NCI-H748 (cell line): Measurements from ENCODE around the gene RNPEPL1.

Experiments used
- DNase-seq: peaks from one replicate; lab custom pipeline; 2025; ENCODE audit not compliant: unreplicated experiment; lab: John Stamatoyannopoulos, UW

The RNPEPL1 gene

GRCh38 chr2:240589850-240590525 lies 21.7 kb downstream of the RNPEPL1 start:
- DNase-seq = no peak

GRCh38 chr2:240590681-240591111 lies 22.4 kb downstream of the RNPEPL1 start:
- no peak for DNase-seq

GRCh38 chr2:240591226-240591625 lies 22.9 kb downstream of the RNPEPL1 start:
- no peak for DNase-seq

GRCh38 chr2:240591784-240592183 lies 23.5 kb downstream of the RNPEPL1 start:
- DNase-seq = no peak

DNA sequence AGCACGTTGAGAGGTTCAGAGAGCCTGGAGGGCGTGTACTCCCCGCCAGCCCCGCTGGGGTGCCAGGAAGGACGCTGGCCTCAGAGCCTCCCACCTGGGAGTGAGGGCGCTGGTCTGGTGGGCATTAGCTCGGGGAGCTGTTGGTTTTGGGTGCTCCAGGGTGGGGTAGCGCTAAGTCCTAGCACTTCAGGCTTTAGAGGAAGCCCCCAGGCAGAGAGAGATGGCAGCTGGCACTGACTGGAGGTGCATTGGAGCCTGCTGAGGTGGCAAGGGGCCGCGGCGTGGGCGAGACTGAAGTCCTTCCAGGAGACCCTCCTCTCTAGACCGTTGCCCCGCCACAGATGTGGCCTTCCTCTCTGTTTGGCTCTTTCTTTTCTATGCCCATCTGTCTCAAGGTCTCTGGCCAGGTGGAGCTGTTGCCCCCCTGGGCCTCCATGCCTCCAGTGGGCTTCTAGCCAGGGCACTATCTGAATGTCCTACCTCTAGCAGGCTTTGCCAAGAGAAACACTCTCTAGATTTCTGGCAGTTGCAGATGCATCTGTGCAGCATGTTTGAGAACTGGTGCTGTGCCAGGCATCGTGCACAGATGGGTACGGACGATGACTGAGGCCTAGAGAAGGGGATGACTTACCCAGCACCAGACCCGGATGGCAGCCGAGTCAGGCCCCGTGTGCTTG lies 24.9 kb downstream of the RNPEPL1 start:
- no peak for DNase-seq

- DNase-seq = no peak
Observed at GRCh38 chr2:240593703-240594451, 25.6 kb downstream of the RNPEPL1 start.

DNA sequence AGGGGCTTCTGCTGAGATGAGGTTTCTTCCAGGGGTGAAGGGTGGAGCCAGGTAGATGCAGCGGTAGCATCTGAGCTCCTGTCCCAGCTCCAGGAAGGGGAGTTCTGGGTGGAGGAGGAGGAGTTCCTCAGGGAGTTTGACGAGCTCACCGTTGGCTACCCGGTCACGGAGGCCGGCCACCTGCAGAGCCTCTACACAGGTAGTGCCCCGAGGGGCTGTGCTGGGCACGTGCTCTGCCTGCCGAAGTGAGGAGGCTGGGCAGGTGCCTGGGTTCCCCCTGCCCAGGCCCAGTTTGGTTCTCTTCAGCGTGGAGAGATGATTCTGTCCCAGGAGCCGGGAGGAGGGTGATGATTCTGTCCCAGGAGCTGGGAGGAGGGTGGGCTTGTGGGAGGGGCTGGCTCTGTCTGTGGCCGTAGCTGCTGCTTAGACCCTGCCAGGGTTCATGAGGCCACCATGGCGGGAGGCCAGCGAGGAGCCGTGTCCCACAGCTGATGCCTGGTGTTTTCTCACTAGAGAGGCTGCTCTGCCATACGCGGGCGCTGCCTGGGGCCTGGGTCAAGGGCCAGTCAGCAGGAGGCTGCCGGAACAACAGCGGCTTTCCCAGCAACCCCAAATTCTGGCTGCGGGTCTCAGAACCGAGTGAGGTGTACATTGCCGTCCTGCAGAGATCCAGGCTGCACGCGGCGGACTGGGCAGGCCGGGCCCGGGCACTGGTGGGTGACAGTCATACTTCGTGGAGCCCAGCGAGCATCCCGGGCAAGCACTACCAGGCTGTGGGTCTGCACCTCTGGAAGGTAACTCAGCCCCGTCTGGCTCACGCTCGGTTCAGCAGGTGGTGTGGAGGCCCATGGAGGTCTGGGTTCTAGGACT lies 26.5 kb downstream of the RNPEPL1 start:
- DNase-seq = no peak

DNA sequence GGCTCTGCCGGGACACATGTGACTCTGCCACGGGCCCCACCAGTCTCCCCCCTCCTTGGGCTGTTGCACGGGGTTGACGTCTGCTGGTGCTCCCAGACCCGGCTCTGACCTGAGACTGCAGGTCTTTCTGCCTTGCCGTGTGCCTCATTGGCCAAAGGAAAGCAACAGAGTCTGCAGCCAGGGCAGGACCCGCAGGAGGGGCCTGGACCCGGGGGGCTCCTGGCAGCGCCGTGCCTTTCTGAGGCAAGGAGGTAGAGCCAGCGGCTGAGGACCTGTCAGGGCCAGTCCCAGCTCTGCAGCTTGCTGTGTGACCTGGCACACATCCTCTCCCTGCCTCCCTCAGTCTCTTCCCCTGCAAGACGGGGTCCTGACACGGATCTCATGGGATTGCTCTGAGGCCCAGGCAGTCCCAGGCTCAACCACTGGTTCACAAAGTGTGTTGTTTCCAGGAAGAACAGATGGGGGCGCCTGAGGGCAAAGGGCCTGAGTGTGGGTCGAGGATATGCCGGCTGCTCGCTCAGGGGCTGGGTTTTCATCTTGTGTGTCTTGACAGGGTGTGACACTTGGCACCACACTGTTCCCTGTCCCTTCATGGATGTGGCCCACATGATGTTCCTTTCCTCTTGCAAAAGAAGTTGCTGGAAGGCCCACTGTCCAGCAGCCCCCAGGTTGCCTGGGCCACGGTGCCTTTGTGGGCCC lies 27.2 kb downstream of the RNPEPL1 start:
- no peak for DNase-seq

GRCh38 chr2:240596080-240596460 lies 27.8 kb downstream of the RNPEPL1 start:
- no peak for DNase-seq

DNA sequence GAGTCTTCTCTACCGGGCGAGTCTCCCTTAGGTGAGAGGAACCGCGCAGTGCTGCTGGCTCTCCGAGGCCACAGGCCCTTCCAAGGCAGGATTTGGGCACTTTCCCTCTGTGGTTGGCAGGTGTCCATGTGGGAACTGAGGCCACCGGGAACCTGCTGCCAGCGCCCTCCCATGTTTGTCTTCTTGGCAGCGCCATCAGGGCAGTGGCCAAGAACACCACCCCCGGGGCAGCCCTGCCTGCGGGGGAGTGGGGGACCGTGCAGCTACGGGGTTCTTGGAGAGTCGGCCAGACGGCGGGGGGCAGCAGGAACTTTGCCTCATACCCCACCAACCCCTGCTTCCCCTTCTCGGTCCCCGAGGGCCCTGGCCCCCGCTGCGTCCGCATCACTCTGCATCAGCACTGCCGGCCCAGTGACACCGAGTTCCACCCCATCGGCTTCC lies 28.2 kb downstream of the RNPEPL1 start:
- no peak for DNase-seq

- no peak for DNase-seq
Observed at GRCh38 chr2:240597054-240597418, 28.8 kb downstream of the RNPEPL1 start.

GRCh38 chr2:240597419-240598181 lies 29.3 kb downstream of the RNPEPL1 start:
- no peak for DNase-seq

DNA sequence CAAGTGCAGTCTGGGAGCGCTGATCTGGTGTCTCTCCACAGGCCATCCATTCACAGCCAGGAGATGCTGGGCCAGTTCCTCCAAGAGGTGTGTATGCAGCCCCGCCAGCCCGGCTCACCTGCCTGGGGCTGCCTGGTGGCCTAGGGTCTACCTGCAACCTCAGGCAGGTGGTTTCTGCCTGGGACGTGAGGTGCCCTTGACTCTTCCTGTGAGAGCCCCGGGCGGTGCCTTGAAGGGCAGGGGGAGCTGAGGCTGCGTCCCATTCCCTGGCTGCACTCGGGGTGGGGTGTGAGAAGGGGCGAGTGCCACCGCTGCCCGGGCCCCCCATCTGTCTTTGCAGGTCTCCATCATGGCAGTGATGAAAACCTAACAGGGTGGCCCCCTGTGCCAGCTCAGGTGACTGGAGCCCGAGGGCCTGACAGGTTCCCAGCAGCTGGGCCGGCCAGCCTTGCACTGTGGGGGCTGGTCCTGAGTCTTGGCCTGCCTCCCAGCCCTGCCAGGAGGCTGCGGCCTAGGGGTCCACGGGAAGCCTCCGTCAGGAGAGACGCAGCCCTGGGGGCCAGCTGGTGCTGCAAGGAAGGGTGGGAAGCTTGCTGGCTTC lies 30.1 kb downstream of the RNPEPL1 start:
- DNase-seq = no peak

- DNase-seq = no peak
Observed at GRCh38 chr2:240599141-240599583, 30.9 kb downstream of the RNPEPL1 start.

DNA sequence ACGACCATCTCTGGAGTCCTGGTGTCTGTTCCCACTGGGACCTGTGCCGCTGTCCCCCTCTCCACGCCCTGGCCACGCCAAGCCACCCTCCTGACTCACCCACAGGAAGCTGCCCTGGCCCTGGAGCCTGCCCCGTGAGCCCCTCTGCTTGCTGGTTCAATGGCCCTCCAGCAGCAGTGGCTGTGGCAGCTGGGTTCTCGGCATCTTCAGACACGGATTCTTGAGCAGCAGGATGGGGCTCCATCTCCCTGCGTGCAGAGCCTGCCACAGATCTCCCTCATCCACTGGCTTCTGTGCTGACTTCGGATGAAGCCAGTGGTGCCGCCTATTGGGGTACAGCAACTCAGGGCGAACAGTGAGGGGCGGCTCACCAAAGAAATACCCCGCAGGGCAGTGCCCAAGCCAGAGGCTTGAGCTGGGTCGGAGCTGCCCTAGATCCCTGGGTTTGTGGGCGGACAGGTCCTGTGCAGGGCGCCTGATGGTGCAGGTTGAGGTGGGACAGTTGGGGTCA lies 32.2 kb downstream of the RNPEPL1 start:
- DNase-seq = no peak

DNA sequence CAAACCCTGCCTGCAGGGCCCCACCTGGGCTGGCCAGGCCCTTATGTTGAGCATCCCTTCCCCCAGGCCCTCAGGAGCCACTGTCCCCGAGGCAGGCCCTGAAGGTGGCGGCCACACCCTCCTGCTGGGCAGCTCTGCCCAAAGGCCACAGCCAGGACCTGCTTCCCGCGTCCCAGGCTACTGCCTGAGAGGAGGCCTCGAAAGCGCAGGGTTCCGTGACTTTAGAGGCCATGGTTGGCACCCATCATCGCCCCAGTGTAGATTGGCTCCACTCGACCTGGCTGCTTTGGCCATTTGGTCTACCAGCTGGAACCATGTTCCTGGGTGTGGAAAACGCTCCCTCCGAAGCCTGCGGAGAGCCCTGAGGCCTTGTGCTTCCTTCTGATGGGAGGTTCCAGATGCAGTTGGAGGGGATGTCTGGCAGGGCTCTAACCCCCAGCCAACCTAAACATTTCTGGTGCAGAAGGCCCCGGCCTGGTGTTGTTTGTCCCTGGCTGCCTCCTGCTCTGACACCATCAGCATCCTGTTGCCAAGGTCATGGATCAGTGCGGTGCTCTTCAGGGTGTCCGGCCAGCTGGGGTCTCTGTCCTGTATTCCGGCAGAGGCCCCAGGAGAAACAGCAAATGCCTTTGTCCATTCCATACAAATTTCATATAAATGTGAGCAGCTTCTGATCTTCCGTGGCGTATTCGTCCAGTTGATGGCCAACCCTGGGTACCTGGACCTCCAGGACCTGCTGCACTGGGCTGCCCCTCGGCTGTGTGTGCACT lies 33.0 kb downstream of the RNPEPL1 start:
- no peak for DNase-seq

GRCh38 chr2:240601831-240602160 lies 33.5 kb downstream of the RNPEPL1 start:
- no peak for DNase-seq

GRCh38 chr2:240602266-240603050 lies 34.2 kb downstream of the RNPEPL1 start:
- no peak for DNase-seq
